Purkinje cell (primary cell): ENCODE results near the gene FBXO41. TPM values are rescaled to one million over a fixed set of nuclear protein-coding genes. Genes with fewer than 3 reads are reported as not detected.

Experiments
- polyA plus RNA-seq: library from polyadenylated mRNA; unstranded; fragments of >200 nt; fragmentation: Nextera tagmentation; gene quantifications from 2 replicates; pipeline ENCODE4 v1.2.1, GENCODE V29; 2014

Gene FBXO41
- 0.06 and 1.5 TPM in 2 replicates for polyA plus RNA-seq

GRCh38 chr2:73284296-73285158 lies at the start of gene FBXO41:
FBXO41 (minus strand) TSS chr2:73284478; CDS start chr2:73269630, 14,848 bp downstream.

GRCh38 chr2:73293534-73294171 lies 9.4 kb upstream of the FBXO41 start, which contains the start of gene EGR4:
EGR4 (minus strand) TSS chr2:73293548; CDS start chr2:73293317, 231 bp downstream.

GRCh38 chr2:73233932-73234832 lies 50.1 kb downstream of the FBXO41 start, which contains the start of gene CCT7:
CCT7 (plus strand) TSS chr2:73234308; CDS start chr2:73234379, 71 bp downstream.

GRCh38 chr2:73233154-73233931 lies 50.9 kb downstream of the FBXO41 start, which contains the start of gene PRADC1:
PRADC1 (minus strand) TSS chr2:73233239; CDS start chr2:73233160, 79 bp downstream.

GRCh38 chr2:73214120-73215035 lies 69.9 kb downstream of the FBXO41 start, which contains the start of gene SMYD5:
SMYD5 (plus strand) TSS chr2:73214245; CDS start chr2:73214267, 22 bp downstream.

Other genes with a start within 250 kb of the FBXO41 start
- 53.2 and 54.1 TPM in 2 replicates for gene SFXN5, start 212.8 kb downstream of the FBXO41 start, polyA plus RNA-seq
- gene RAB11FIP5, start 171.5 kb downstream of the FBXO41 start, polyA plus RNA-seq: 15.0 and 15.6 TPM in 2 replicates
- not detected in 2 replicates for gene NOTO, start 81.9 kb downstream of the FBXO41 start, polyA plus RNA-seq
- 4.4 and 5.0 TPM in 2 replicates for gene SMYD5, start 70.2 kb downstream of the FBXO41 start, polyA plus RNA-seq
- 8.1 and 12.1 TPM in 2 replicates for gene PRADC1, start 51.2 kb downstream of the FBXO41 start, polyA plus RNA-seq
- 138 and 170 TPM in 2 replicates for gene CCT7, start 50.2 kb downstream of the FBXO41 start, polyA plus RNA-seq
- 0.99 TPM in 1 of 2 replicates, not detected in the other for gene EGR4, start 9.1 kb upstream of the FBXO41 start, polyA plus RNA-seq
- 0.85 and 6.0 TPM in 2 replicates for gene ALMS1, start 101.4 kb upstream of the FBXO41 start, polyA plus RNA-seq